ENCODE results near the gene FKBP15. TPM values are rescaled to one million over a fixed set of nuclear protein-coding genes. Genes with fewer than 3 reads are reported as not detected.
"Not testable (repeated sequence)": the region's sequence is repeated elsewhere in the genome, so short reads cannot be mapped to it uniquely, and the experiment has no call there.

The FKBP15 gene
- total and polyA plus RNA-seq, 4 donors, result 18.2 to 47.0 (median 44.1) TPM

- ATAC-seq (ENCODE audit: insufficient read depth, low FRiP score) (no peak), DNase-seq (no peak)
- Histone ChIP-seq H3K9me3 (ENCODE audit: control insufficient read depth in 4 of 4, insufficient read depth in 3 of 4, low read length in 3 of 4) (peaks cover 0 to 2% (median 0%) of the 10 kb centered on the region in 4 donors), H3K36me3 (ENCODE audit: control insufficient read depth in 4 of 4, insufficient read depth in 4 of 4, low read length in 4 of 4) (no peaks in the 10 kb centered on the region), H3K4me3 (no peak overlapping the region), H3K27ac (ENCODE audit: low read depth in 1 of 2, low read length in 1 of 2) (no peak overlapping the region), H3K9ac (ENCODE audit: insufficient read depth in 1 of 2, low read length in 2 of 2) (no peak overlapping the region), H3K4me1 (ENCODE audit: control insufficient read depth in 5 of 5, insufficient read depth in 5 of 5, low read length in 5 of 5) (no peaks in the 10 kb centered on the region), H3K27me3 (ENCODE audit: control insufficient read depth in 3 of 3, insufficient read depth in 3 of 3, low read length in 2 of 3) (peaks cover 0 to 2% (median 0%) of the 10 kb centered on the region in 3 donors)
- TF ChIP-seq, protein P1, sequence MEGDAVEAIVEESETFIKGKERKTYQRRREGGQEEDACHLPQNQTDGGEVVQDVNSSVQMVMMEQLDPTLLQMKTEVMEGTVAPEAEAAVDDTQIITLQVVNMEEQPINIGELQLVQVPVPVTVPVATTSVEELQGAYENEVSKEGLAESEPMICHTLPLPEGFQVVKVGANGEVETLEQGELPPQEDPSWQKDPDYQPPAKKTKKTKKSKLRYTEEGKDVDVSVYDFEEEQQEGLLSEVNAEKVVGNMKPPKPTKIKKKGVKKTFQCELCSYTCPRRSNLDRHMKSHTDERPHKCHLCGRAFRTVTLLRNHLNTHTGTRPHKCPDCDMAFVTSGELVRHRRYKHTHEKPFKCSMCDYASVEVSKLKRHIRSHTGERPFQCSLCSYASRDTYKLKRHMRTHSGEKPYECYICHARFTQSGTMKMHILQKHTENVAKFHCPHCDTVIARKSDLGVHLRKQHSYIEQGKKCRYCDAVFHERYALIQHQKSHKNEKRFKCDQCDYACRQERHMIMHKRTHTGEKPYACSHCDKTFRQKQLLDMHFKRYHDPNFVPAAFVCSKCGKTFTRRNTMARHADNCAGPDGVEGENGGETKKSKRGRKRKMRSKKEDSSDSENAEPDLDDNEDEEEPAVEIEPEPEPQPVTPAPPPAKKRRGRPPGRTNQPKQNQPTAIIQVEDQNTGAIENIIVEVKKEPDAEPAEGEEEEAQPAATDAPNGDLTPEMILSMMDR (IDR thresholded peaks at IDR 0.05; ENCODE audit: control extremely low read depth, extremely low read depth), result no peak
Measured at GRCh38 chr9:113129466-113129865, 91.6 kb downstream of the FKBP15 start.

GRCh38 chr9:113125386-113126035, 95.6 kb downstream of the FKBP15 start:
- TF ChIP-seq, protein P1 (IDR thresholded peaks at IDR 0.05; ENCODE audit: control extremely low read depth, extremely low read depth), result no peak
- H3K9me3 ChIP-seq (ENCODE audit: control insufficient read depth in 4 of 4, insufficient read depth in 3 of 4, low read length in 3 of 4), result peaks cover 0 to 2% (median 0%) of the 10 kb centered on the region in 4 donors
- DNase-seq (no peak), ATAC-seq (ENCODE audit: insufficient read depth, low FRiP score) (no peak)
- no peaks in the 10 kb centered on the region for H3K4me1 ChIP-seq (ENCODE audit: control insufficient read depth in 5 of 5, insufficient read depth in 5 of 5, low read length in 5 of 5)
- no peaks in the 10 kb centered on the region for H3K36me3 ChIP-seq (ENCODE audit: control insufficient read depth in 4 of 4, insufficient read depth in 4 of 4, low read length in 4 of 4)
- H3K27ac ChIP-seq (ENCODE audit: low read depth in 1 of 2, low read length in 1 of 2), result no peak overlapping the region
- no peak overlapping the region for H3K4me3 ChIP-seq
- WGBS, 2 donors, result 60 to 73% methylated on average over 4 of the region's 4 CpGs
- peaks cover 0 to 2% (median 2%) of the 10 kb centered on the region in 3 donors for H3K27me3 ChIP-seq (ENCODE audit: control insufficient read depth in 3 of 3, insufficient read depth in 3 of 3, low read length in 2 of 3)
- H3K9ac ChIP-seq (ENCODE audit: insufficient read depth in 1 of 2, low read length in 2 of 2), result no peak overlapping the region

- DNase-seq; H3K4me1 ChIP-seq (ENCODE audit: control insufficient read depth in 5 of 5, insufficient read depth in 5 of 5, low read length in 5 of 5); H3K36me3 ChIP-seq (ENCODE audit: control insufficient read depth in 4 of 4, insufficient read depth in 4 of 4, low read length in 4 of 4); H3K4me3 ChIP-seq; H3K27me3 ChIP-seq (ENCODE audit: control insufficient read depth in 3 of 3, insufficient read depth in 3 of 3, low read length in 2 of 3); H3K9ac ChIP-seq (ENCODE audit: insufficient read depth in 1 of 2, low read length in 2 of 2); ATAC-seq (ENCODE audit: insufficient read depth, low FRiP score); H3K9me3 ChIP-seq (ENCODE audit: control insufficient read depth in 4 of 4, insufficient read depth in 3 of 4, low read length in 3 of 4); H3K27ac ChIP-seq (ENCODE audit: low read depth in 1 of 2, low read length in 1 of 2): not testable (repeated sequence)
- no CpG with 5 or more reads among the region's 6 CpGs for WGBS, 2 donors
Measured at GRCh38 chr9:113118829-113119228, 102.2 kb downstream of the FKBP15 start.

Other genes with a start within 250 kb of the FKBP15 start
- 1 to 10 TPM in 1 of 2 donors, under 1 TPM in 1; 0.74 to 2.2 TPM for gene ZNF883, start 209.1 kb downstream of the FKBP15 start, total RNA-seq
- gene ZNF883, start 209.1 kb downstream of the FKBP15 start, polyA plus RNA-seq, result under 1 TPM; 0.26 to 0.49 TPM
- gene ZFP37, start 164.6 kb downstream of the FKBP15 start, total RNA-seq, result 1 to 10 TPM; 2.4 to 8.6 TPM
- gene ZFP37, start 164.6 kb downstream of the FKBP15 start, polyA plus RNA-seq, result 1 to 10 TPM in 1 of 2 donors, under 1 TPM in 1; 0.43 to 1.0 TPM
- 10 to 100 TPM; 11.2 to 34.2 TPM for gene SLC31A2, start 70.3 kb downstream of the FKBP15 start, total RNA-seq
- 10 to 100 TPM; 14.2 to 63.6 TPM for gene SLC31A2, start 70.3 kb downstream of the FKBP15 start, polyA plus RNA-seq
- gene SLC31A1, start 267 bp upstream of the FKBP15 start, total RNA-seq, result 10 to 100 TPM; 13.9 to 39.3 TPM
- gene SLC31A1, start 267 bp upstream of the FKBP15 start, polyA plus RNA-seq, result 10 to 100 TPM; 14.3 to 22.0 TPM
- 10 to 100 TPM; 19.0 to 22.8 TPM for gene CDC26, start 54.3 kb upstream of the FKBP15 start, total RNA-seq
- 10 to 100 TPM; 24.8 to 41.8 TPM for gene CDC26, start 54.3 kb upstream of the FKBP15 start, polyA plus RNA-seq
- gene PRPF4, start 54.4 kb upstream of the FKBP15 start, total RNA-seq, result 10 to 100 TPM; 17.3 to 20.6 TPM
- gene PRPF4, start 54.4 kb upstream of the FKBP15 start, polyA plus RNA-seq, result 10 to 100 TPM in 1 of 2 donors, 1 to 10 TPM in 1; 7.5 to 17.4 TPM
- under 1 TPM; 0.25 to 0.88 TPM for gene RNF183, start 82.1 kb upstream of the FKBP15 start, total RNA-seq
- gene RNF183, start 82.1 kb upstream of the FKBP15 start, polyA plus RNA-seq, result 1 to 10 TPM in 1 of 2 donors, under 1 TPM in 1; 0.12 to 1.1 TPM
- 1 to 10 TPM; 6.2 to 7.0 TPM for gene WDR31, start 119.0 kb upstream of the FKBP15 start, total RNA-seq
- 1 to 10 TPM; 1.8 TPM for gene WDR31, start 119.0 kb upstream of the FKBP15 start, polyA plus RNA-seq
- 10 to 100 TPM in 1 of 2 donors, 1 to 10 TPM in 1; 8.8 to 12.7 TPM for gene BSPRY, start 128.3 kb upstream of the FKBP15 start, total RNA-seq
- gene BSPRY, start 128.3 kb upstream of the FKBP15 start, polyA plus RNA-seq, result 10 to 100 TPM in 1 of 2 donors, 1 to 10 TPM in 1; 9.2 to 12.7 TPM
- gene HDHD3, start 155.7 kb upstream of the FKBP15 start, total RNA-seq, result 10 to 100 TPM; 17.0 to 20.9 TPM
- gene HDHD3, start 155.7 kb upstream of the FKBP15 start, polyA plus RNA-seq, result 10 to 100 TPM; 17.0 to 21.1 TPM
- gene ALAD, start 180.0 kb upstream of the FKBP15 start, total RNA-seq, result 10 to 100 TPM; 30.5 to 41.3 TPM
- 10 to 100 TPM; 22.5 to 26.6 TPM for gene ALAD, start 180.0 kb upstream of the FKBP15 start, polyA plus RNA-seq
- gene POLE3, start 189.4 kb upstream of the FKBP15 start, total RNA-seq, result 10 to 100 TPM; 25.9 to 31.0 TPM
- 10 to 100 TPM; 21.7 to 42.9 TPM for gene POLE3, start 189.4 kb upstream of the FKBP15 start, polyA plus RNA-seq
- gene C9orf43, start 189.5 kb upstream of the FKBP15 start, total RNA-seq, result 1 to 10 TPM in 1 of 2 donors, under 1 TPM in 1; 0.74 to 1.2 TPM
- gene C9orf43, start 189.5 kb upstream of the FKBP15 start, polyA plus RNA-seq, result under 1 TPM; 0.27 to 0.28 TPM
- gene RGS3, start 242.4 kb upstream of the FKBP15 start, total RNA-seq, result 10 to 100 TPM; 79.0 to 91.8 TPM
- gene RGS3, start 242.4 kb upstream of the FKBP15 start, polyA plus RNA-seq, result 10 to 100 TPM; 43.0 to 68.8 TPM

Data from lung (tissue), 12 donors.